Hepatocyte (in vitro differentiated cells): Measurements from ENCODE around the gene PRKAG2. TPM values are rescaled to one million over a fixed set of nuclear protein-coding genes. Genes with fewer than 3 reads are reported as not detected.

ENCODE experiments used
- DNase-seq: peaks from one replicate; pipeline ENCODE4 v3.0.0-alpha.2; 2016; ENCODE audit warnings: low spot score
- H2AFZ ChIP-seq: fragments of 200-600 bp; sonication (generic); 2 replicates; pipeline ENCODE4 v1.6.0; 2016; ENCODE audit warnings: antibody characterized with exemption, mild to moderate bottlenecking
- H3K27ac ChIP-seq: fragments of 200-600 bp; sonication (generic); 2 replicates; pipeline ENCODE4 v1.5.1; 2016; ENCODE audit warnings: mild to moderate bottlenecking
- H3K27me3 ChIP-seq: fragments of 200-600 bp; sonication (generic); 2 replicates; pipeline ENCODE4 v1.6.1; 2016
- H3K36me3 ChIP-seq: fragments of 200-600 bp; sonication (generic); replicated peaks from 2 replicates; pipeline ENCODE4 v1.5.1; 2016; ENCODE audit warnings: low read depth; ENCODE audit not compliant: insufficient read depth
- H3K4me1 ChIP-seq: fragments of 200-600 bp; sonication (generic); 2 replicates; pipeline ENCODE4 v1.5.1; 2016; ENCODE audit warnings: mild to moderate bottlenecking, moderate library complexity; ENCODE audit not compliant: insufficient read depth
- H3K4me2 ChIP-seq: fragments of 200-600 bp; sonication (generic); 2 replicates; pipeline ENCODE4 v1.6.0; 2016
- H3K4me3 ChIP-seq: fragments of 200-600 bp; sonication (generic); 2 replicates; pipeline ENCODE4 v1.5.1; 2016; ENCODE audit warnings: mild to moderate bottlenecking
- H3K79me2 ChIP-seq: fragments of 200-600 bp; sonication (generic); 2 replicates; pipeline ENCODE4 v1.6.0; 2017; ENCODE audit warnings: mild to moderate bottlenecking
- H3K9me2 ChIP-seq: fragments of 200-600 bp; sonication (generic); replicated peaks from 2 replicates; pipeline ENCODE4 v1.6.0; 2017; ENCODE audit warnings: mild to moderate bottlenecking; ENCODE audit not compliant: insufficient read depth
- H3K9me3 ChIP-seq: fragments of 200-600 bp; sonication (generic); 2 replicates; pipeline ENCODE4 v1.5.1; 2016; ENCODE audit warnings: low read depth, mild to moderate bottlenecking
- H4K20me1 ChIP-seq: fragments of 200-600 bp; sonication (generic); 2 replicates; pipeline ENCODE4 v1.6.0; 2016; ENCODE audit warnings: mild to moderate bottlenecking; ENCODE audit not compliant: insufficient read depth, poor library complexity, severe bottlenecking
- EZH2 ChIP-seq: fragments of 200-600 bp; sonication (generic); IDR thresholded peaks from 2 replicates; pipeline ENCODE4 v1.6.1; 2016; ENCODE audit warnings: antibody characterized with exemption, mild to moderate bottlenecking, borderline replicate concordance
- EZH2phosphoT487 ChIP-seq: fragments of 200-600 bp; sonication (generic); IDR thresholded peaks from one replicate; pipeline ENCODE4 v1.6.1; 2018; ENCODE audit warnings: antibody characterized with exemption, mild to moderate bottlenecking, low read depth, moderate library complexity; ENCODE audit not compliant: unreplicated experiment, severe bottlenecking
- WGBS: methylation state at CpG from one replicate; pipeline ENCODE4 v1.1.6; 2016; ENCODE audit warnings: low lambda C conversion rate; ENCODE audit errors: missing lambda C conversion rate; 5-methylcytosine and 5-hydroxymethylcytosine counted together
- polyA plus RNA-seq: library from polyadenylated mRNA; unstranded; fragments of >200 nt; fragmentation: Nextera tagmentation; extraction: Ambion mirVana; gene quantifications from 2 replicates; pipeline ENCODE4 v1.2.1, GENCODE V29; 2016
- total RNA-seq: library from RNA; depleted of rRNA; stranded (reverse); fragments of >200 nt; gene quantifications from 2 replicates; pipeline ENCODE4 v1.2.3, GENCODE V29; 2014
- TF ChIP-seq, protein P1 (sequence below): fragments of 200-600 bp; sonication (generic); IDR thresholded peaks from 2 replicates; pipeline ENCODE4 v1.5.1; 2016; ENCODE audit warnings: antibody characterized with exemption, mild to moderate bottlenecking; ENCODE audit not compliant: poor library complexity

PRKAG2 gene
- total and polyA plus RNA-seq, 2 experiments from 2014 or later = 17.8 to 23.4 TPM

DNA sequence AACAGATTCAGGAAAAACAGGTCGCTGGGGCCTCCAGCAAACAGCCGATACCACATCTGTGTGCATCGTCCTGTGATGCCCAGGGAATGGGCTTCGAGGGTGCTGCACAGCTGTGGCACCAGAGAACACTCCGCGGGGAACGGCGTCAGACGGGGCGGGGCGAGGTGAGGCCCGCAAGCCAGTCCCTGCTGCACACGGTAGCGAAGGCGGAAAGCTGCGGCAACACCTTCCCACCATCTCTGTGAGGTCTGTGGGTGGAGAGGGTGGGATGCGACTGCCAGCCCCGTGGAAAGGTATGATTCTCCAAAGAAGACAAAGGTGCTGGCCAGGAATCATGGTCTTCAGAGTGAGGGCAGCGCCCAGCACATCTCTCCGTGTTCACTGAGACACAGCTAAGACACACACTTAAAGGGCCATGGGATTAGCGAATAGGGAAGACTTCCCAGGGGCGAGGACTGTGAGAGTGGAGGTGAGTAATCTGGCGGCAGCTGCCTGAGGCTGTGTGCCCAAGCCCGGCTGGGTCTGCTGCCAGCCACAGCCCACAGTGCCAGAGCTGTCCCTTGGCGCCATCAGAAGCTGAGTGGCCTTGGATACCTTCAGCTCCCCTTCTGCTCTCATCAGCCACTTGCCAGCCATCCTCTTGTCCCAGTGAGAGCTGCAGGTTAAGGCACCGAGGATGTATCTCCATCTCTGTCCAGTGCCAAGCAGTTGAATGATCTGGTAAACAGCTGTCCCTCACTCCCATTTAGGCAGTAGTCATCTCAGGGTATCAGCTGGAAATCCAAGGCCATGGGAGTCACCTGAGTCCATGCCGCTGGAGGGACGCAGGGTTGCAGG, 17.6 kb downstream of the PRKAG2 start:
- H3K4me2 ChIP-seq = no peak overlapping the region
- no peaks in the 10 kb centered on the region for H3K4me1 ChIP-seq
- no peak overlapping the region for H3K4me3 ChIP-seq
- H3K27me3 ChIP-seq = no peaks in the 10 kb centered on the region
- no peaks in the 10 kb centered on the region for H3K9me3 ChIP-seq
- WGBS = 87% methylated on average over 28 of the region's 28 CpGs
- no peak overlapping the region for H3K27ac ChIP-seq
- no peaks in the 10 kb centered on the region for H3K9me2 ChIP-seq
- TF ChIP-seq, protein P1, sequence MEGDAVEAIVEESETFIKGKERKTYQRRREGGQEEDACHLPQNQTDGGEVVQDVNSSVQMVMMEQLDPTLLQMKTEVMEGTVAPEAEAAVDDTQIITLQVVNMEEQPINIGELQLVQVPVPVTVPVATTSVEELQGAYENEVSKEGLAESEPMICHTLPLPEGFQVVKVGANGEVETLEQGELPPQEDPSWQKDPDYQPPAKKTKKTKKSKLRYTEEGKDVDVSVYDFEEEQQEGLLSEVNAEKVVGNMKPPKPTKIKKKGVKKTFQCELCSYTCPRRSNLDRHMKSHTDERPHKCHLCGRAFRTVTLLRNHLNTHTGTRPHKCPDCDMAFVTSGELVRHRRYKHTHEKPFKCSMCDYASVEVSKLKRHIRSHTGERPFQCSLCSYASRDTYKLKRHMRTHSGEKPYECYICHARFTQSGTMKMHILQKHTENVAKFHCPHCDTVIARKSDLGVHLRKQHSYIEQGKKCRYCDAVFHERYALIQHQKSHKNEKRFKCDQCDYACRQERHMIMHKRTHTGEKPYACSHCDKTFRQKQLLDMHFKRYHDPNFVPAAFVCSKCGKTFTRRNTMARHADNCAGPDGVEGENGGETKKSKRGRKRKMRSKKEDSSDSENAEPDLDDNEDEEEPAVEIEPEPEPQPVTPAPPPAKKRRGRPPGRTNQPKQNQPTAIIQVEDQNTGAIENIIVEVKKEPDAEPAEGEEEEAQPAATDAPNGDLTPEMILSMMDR = no peak
- TF ChIP-seq EZH2phosphoT487 (no peak), EZH2 (no peak)
- DNase-seq = no peak
- no peaks in the 10 kb centered on the region for H3K79me2 ChIP-seq
- no peak overlapping the region for H2AFZ ChIP-seq
- no peaks in the 10 kb centered on the region for H3K36me3 ChIP-seq
- H4K20me1 ChIP-seq = no peaks in the 10 kb centered on the region

DNA sequence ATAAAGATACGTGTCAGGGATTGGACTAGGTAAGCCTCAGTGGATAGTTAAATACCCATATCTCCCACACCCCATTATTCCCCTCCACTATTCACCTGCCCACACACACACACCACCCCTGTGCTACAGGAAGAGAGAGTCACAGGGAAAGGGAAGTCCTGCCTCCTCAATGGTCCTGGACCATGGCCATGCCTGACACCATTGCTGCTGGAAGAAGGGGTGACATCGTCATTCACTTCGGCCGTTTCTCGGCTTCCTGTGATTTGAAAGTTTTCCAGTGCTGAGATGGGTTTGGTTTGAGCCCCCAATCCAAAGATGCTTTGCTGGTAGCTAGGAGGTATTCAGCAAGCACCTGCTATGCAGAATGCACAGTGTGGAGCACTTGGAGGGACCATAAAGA, 18.5 kb downstream of the PRKAG2 start:
- H3K9me2 ChIP-seq = no peaks in the 10 kb centered on the region
- no peak for DNase-seq
- H3K36me3 ChIP-seq = no peaks in the 10 kb centered on the region
- no peak for TF ChIP-seq EZH2phosphoT487
- 98% methylated on average over 5 of the region's 5 CpGs for WGBS
- no peaks in the 10 kb centered on the region for H3K4me1 ChIP-seq
- no peaks in the 10 kb centered on the region for H4K20me1 ChIP-seq
- H3K27me3 ChIP-seq = no peaks in the 10 kb centered on the region
- H3K4me3 ChIP-seq = no peak overlapping the region
- no peak overlapping the region for H3K4me2 ChIP-seq
- H3K79me2 ChIP-seq = no peaks in the 10 kb centered on the region
- H3K9me3 ChIP-seq = no peaks in the 10 kb centered on the region
- no peak overlapping the region for H2AFZ ChIP-seq
- no peak overlapping the region for H3K27ac ChIP-seq

DNA sequence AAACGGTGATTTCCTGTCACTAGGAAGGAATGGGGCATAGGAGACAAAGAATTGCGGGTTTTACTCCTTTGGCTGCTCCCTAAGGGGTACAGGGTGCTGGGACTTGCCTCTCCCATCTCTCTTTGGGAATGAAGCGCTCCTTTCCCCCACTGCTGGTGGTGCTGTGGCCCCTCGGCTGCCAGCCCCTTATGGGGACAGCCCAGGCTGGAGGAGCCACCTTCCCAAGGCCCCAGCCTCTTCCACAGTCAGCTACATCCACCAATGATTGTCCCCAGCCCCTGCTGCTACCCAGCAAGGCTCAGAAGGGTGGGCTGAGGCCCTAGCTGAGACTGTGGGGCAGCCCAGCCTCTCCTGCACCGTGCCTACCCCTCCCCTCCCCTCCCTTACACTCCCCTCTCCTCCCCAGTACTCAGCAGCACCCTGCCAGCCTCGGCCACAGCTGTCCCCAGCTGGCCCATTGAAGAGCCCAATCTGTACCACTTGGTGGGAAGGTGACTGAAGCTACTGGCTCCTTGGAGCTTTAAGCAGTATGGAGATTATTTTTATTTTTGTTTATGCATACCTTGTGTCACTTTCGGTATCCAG, 19.0 kb downstream of the PRKAG2 start:
- no peak overlapping the region for H3K4me3 ChIP-seq
- H3K9me2 ChIP-seq = no peaks in the 10 kb centered on the region
- WGBS = 67% methylated on average over 7 of the region's 7 CpGs
- H3K36me3 ChIP-seq = no peaks in the 10 kb centered on the region
- no peak overlapping the region for H3K27ac ChIP-seq
- no peak overlapping the region for H2AFZ ChIP-seq
- no peak overlapping the region for H3K4me2 ChIP-seq
- H3K4me1 ChIP-seq = no peaks in the 10 kb centered on the region
- H3K27me3 ChIP-seq = no peaks in the 10 kb centered on the region
- H3K9me3 ChIP-seq = no peaks in the 10 kb centered on the region
- no peak for TF ChIP-seq EZH2
- TF ChIP-seq, protein P1 = no peak
- TF ChIP-seq EZH2phosphoT487 = no peak
- H3K79me2 ChIP-seq = no peaks in the 10 kb centered on the region
- DNase-seq = no peak
- no peaks in the 10 kb centered on the region for H4K20me1 ChIP-seq

DNA sequence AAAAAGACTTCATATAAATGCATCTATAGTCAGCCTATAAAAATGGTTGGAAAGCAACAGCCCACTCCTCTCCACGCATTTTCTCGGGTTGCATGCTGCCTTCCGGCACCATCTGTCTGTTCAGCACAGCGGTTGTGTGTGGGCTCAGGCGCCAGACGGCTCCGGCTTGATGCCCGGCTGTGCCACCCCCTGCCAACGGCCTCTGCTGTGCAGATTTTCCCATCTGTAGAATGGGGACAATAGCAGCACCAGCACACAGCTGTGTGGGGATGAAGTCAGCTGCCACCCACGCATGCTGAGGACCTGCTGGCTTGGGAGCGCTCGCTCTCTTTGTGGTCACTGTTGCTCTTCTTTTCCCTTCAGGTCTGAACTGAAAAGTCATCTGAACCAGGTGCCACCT, 19.5 kb downstream of the PRKAG2 start:
- no peaks in the 10 kb centered on the region for H3K9me2 ChIP-seq
- no peak overlapping the region for H3K27ac ChIP-seq
- no peak for TF ChIP-seq EZH2
- TF ChIP-seq, protein P1 = no peak
- no peak for TF ChIP-seq EZH2phosphoT487
- H3K4me1 ChIP-seq = no peaks in the 10 kb centered on the region
- H3K4me2 ChIP-seq = no peak overlapping the region
- no peaks in the 10 kb centered on the region for H3K79me2 ChIP-seq
- WGBS = 82% methylated on average over 12 of the region's 12 CpGs
- H2AFZ ChIP-seq = no peak overlapping the region
- H3K36me3 ChIP-seq = no peaks in the 10 kb centered on the region
- H3K27me3 ChIP-seq = no peaks in the 10 kb centered on the region
- no peak for DNase-seq
- no peaks in the 10 kb centered on the region for H3K9me3 ChIP-seq
- no peak overlapping the region for H3K4me3 ChIP-seq
- no peaks in the 10 kb centered on the region for H4K20me1 ChIP-seq
